Measurements from ENCODE around the gene AKAP3. TPM values are rescaled to one million over a fixed set of nuclear protein-coding genes. Genes with fewer than 3 reads are reported as not detected.

Gene AKAP3
- total and polyA plus RNA-seq, 7 experiments from 2014 or later, result 1.2 to 6.9 (median 2.5) TPM

GRCh38 chr12:4663971-4664505 is 15.2 kb upstream of the AKAP3 start:
- Histone ChIP-seq H3K36me3 (ENCODE audit: control insufficient read depth in 2 of 3, insufficient read depth in 3 of 3, low read length in 3 of 3) (peaks cover 43 to 84% (median 47%) of the 10 kb centered on the region in 3 experiments), H3K4me3 (ENCODE audit: low read length) (no peak overlapping the region), H3K9me3 (ENCODE audit: control insufficient read depth in 2 of 3, low read length in 3 of 3) (no peaks in the 10 kb centered on the region), H3K27ac (ENCODE audit: low read depth, low read length) (no peak overlapping the region), H3K4me1 (ENCODE audit: control insufficient read depth in 2 of 2, insufficient read depth in 2 of 2, low read length in 2 of 2) (no peaks in the 10 kb centered on the region), H3K27me3 (ENCODE audit: control insufficient read depth in 2 of 2, insufficient read depth in 2 of 2, low read length in 2 of 2) (no peaks in the 10 kb centered on the region)
- intact Hi-C loops (cut with micrococcal nuclease), result no loop called here
- H3K36me3 Mint-ChIP-seq, result peaks cover 27 to 59% (median 40%) of the 10 kb centered on the region in 5 donors
- no peaks in the 10 kb centered on the region for H3K9me3 Mint-ChIP-seq
- ChIA-PET POLR2A (no interaction called here), CTCF (interaction anchor here (0.5 kb wide), 1 partner anchor 910 kb away, joined by 4 read pairs; no protein-coding TSS in a partner anchor)
- DNase-seq, result no peak
- H3K27ac Mint-ChIP-seq, result peak overlapping the region in 1 of 9 donors; percentile 44
- H3K4me3 Mint-ChIP-seq, result no peak overlapping the region
- H3K4me1 Mint-ChIP-seq, result peaks cover 3 to 19% (median 6%) of the 10 kb centered on the region in 7 donors
- H3K27me3 Mint-ChIP-seq, result no peaks in the 10 kb centered on the region
- no peak for ATAC-seq

- Mint-ChIP-seq H3K9me3 (no peaks in the 10 kb centered on the region), H3K36me3 (peaks cover 8 to 39% (median 20%) of the 10 kb centered on the region in 5 donors), H3K4me1 (peaks cover 22 to 62% (median 45%) of the 10 kb centered on the region in 7 donors), H3K27me3 (no peaks in the 10 kb centered on the region), H3K4me3 (peak overlapping the region in 1 of 10 donors; percentile 2), H3K27ac (no peak overlapping the region)
- ATAC-seq, result no peak
- DNase-seq, result no peak
- Histone ChIP-seq H3K9me3 (ENCODE audit: control insufficient read depth in 2 of 3, low read length in 3 of 3) (no peaks in the 10 kb centered on the region), H3K27me3 (ENCODE audit: control insufficient read depth in 2 of 2, insufficient read depth in 2 of 2, low read length in 2 of 2) (no peaks in the 10 kb centered on the region), H3K4me1 (ENCODE audit: control insufficient read depth in 2 of 2, insufficient read depth in 2 of 2, low read length in 2 of 2) (peaks cover 8 to 14% of the 10 kb centered on the region in 2 donors), H3K27ac (ENCODE audit: low read depth, low read length) (no peak overlapping the region), H3K4me3 (ENCODE audit: low read length) (no peak overlapping the region), H3K36me3 (ENCODE audit: control insufficient read depth in 2 of 3, insufficient read depth in 3 of 3, low read length in 3 of 3) (peaks cover 18 to 46% (median 27%) of the 10 kb centered on the region in 3 experiments)
- intact Hi-C loops (cut with micrococcal nuclease), result no loop called here
- ChIA-PET POLR2A (no interaction called here), CTCF (no interaction called here)
These were observed 4.8 kb upstream of the AKAP3 start for GRCh38 chr12:4653691-4654090.

DNA sequence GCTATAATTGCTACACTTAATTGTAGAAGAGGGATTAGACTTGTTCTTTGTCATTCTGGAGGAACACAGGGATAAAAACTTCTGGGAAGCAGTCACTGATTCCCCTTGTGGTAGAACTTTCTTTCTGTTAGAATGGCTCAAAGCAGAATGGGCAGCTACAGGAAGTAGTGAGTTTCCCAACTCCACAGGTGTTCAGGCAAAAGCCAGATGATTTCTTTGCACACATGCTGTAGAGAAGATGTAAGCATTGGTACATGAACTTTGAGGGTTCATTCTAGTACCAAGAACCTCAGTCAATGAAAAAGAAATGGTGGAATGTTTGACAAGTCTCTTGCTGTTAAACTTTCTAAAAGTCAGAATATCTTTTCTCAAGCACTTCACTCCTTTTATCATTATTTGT is 4.4 kb upstream of the AKAP3 start:
- Mint-ChIP-seq H3K4me3 (no peak overlapping the region), H3K27me3 (no peaks in the 10 kb centered on the region), H3K9me3 (no peaks in the 10 kb centered on the region), H3K27ac (no peak overlapping the region), H3K36me3 (peaks cover 8 to 39% (median 20%) of the 10 kb centered on the region in 5 donors), H3K4me1 (peaks cover 22 to 66% (median 47%) of the 10 kb centered on the region in 7 donors)
- ATAC-seq (no peak), DNase-seq (no peak)
- Histone ChIP-seq H3K4me3 (ENCODE audit: low read length) (no peak overlapping the region), H3K4me1 (ENCODE audit: control insufficient read depth in 2 of 2, insufficient read depth in 2 of 2, low read length in 2 of 2) (peaks cover 9 to 14% of the 10 kb centered on the region in 2 donors), H3K27ac (ENCODE audit: low read depth, low read length) (no peak overlapping the region), H3K9me3 (ENCODE audit: control insufficient read depth in 2 of 3, low read length in 3 of 3) (no peaks in the 10 kb centered on the region), H3K27me3 (ENCODE audit: control insufficient read depth in 2 of 2, insufficient read depth in 2 of 2, low read length in 2 of 2) (no peaks in the 10 kb centered on the region), H3K36me3 (ENCODE audit: control insufficient read depth in 2 of 3, insufficient read depth in 3 of 3, low read length in 3 of 3) (peaks cover 18 to 42% (median 27%) of the 10 kb centered on the region in 3 experiments)
- ChIA-PET POLR2A (no interaction called here), CTCF (no interaction called here)
- intact Hi-C loops (cut with micrococcal nuclease), result no loop called here

DNA sequence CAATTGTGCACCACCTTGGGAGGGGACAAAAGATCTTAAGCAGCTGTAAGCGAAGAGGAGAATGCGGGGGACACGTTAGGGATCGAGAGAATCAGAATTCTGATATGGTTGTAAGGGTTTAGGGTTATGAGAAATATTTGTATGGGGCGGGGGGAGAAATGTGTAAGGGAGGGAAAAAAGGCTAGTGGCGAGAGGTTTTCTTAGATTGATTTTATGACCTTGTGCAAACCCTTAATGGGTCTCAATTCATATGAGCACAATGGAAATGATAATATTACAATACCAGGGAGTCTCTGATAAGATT is 459 bp upstream of the AKAP3 start:
- ChIA-PET POLR2A (interaction anchor here (0.9 to 2.0 kb wide), 4 partner anchors 9 to 111 kb away, joined by 3 to 7 read pairs (median 4); partner anchors contain the start of gene RAD51AP1), CTCF (interaction anchor here (0.6 kb wide), 1 partner anchor 227 kb away, joined by 9 read pairs; no protein-coding TSS in a partner anchor)
- H3K36me3 Mint-ChIP-seq, result peaks cover 0 to 13% (median 2%) of the 10 kb centered on the region in 5 donors
- Histone ChIP-seq H3K36me3 (ENCODE audit: control insufficient read depth in 2 of 3, insufficient read depth in 3 of 3, low read length in 3 of 3) (peaks cover 0 to 6% (median 2%) of the 10 kb centered on the region in 3 experiments), H3K4me1 (ENCODE audit: control insufficient read depth in 2 of 2, insufficient read depth in 2 of 2, low read length in 2 of 2) (peaks cover 14 to 15% of the 10 kb centered on the region in 2 donors), H3K4me3 (ENCODE audit: low read length) (peak overlapping the region; percentile 92), H3K27ac (ENCODE audit: low read depth, low read length) (peak overlapping the region; percentile 80), H3K9me3 (ENCODE audit: control insufficient read depth in 2 of 3, low read length in 3 of 3) (no peaks in the 10 kb centered on the region), H3K27me3 (ENCODE audit: control insufficient read depth in 2 of 2, insufficient read depth in 2 of 2, low read length in 2 of 2) (no peaks in the 10 kb centered on the region)
- intact Hi-C loops (cut with micrococcal nuclease), result loop anchor here (1.0 to 5.0 kb wide), 9 partner anchors 45 to 1857 kb away; partner anchors contain the start of genes RAD51AP1 (in 2 of the 2), CRACR2A (in 1 of the 2), FKBP4 (in 1 of the 2) and PARP11 (in 1 of the 2)
- peaks cover 0 to 9% (median 0%) of the 10 kb centered on the region in 5 donors for H3K27me3 Mint-ChIP-seq
- ATAC-seq (no peak), DNase-seq (no peak)
- peak overlapping the region; percentile 90 to 99 (median 95) for H3K27ac Mint-ChIP-seq
- peak overlapping the region; percentile 88 to 99 (median 97) for H3K4me3 Mint-ChIP-seq
- H3K9me3 Mint-ChIP-seq, result no peaks in the 10 kb centered on the region
- peaks cover 24 to 63% (median 49%) of the 10 kb centered on the region in 7 donors for H3K4me1 Mint-ChIP-seq

- Mint-ChIP-seq H3K27ac (peak overlapping the region; percentile 90 to 99 (median 95)), H3K4me3 (peak overlapping the region; percentile 88 to 99 (median 97)), H3K9me3 (no peaks in the 10 kb centered on the region), H3K27me3 (peaks cover 0 to 15% (median 0%) of the 10 kb centered on the region in 5 donors), H3K36me3 (peaks cover 0 to 5% (median 2%) of the 10 kb centered on the region in 5 donors), H3K4me1 (peaks cover 21 to 54% (median 43%) of the 10 kb centered on the region in 7 donors)
- ChIA-PET POLR2A (interaction anchor here (0.7 to 1.1 kb wide), 3 partner anchors 32 to 45 kb away, joined by 3 read pairs; no protein-coding TSS in a partner anchor), CTCF (interaction anchor here (1.0 kb wide), 1 partner anchor 43 kb away, joined by 4 read pairs; no protein-coding TSS in a partner anchor)
- Histone ChIP-seq H3K27me3 (ENCODE audit: control insufficient read depth in 2 of 2, insufficient read depth in 2 of 2, low read length in 2 of 2) (no peaks in the 10 kb centered on the region), H3K9me3 (ENCODE audit: control insufficient read depth in 2 of 3, low read length in 3 of 3) (no peaks in the 10 kb centered on the region), H3K36me3 (ENCODE audit: control insufficient read depth in 2 of 3, insufficient read depth in 3 of 3, low read length in 3 of 3) (peaks cover 0 to 3% (median 0%) of the 10 kb centered on the region in 3 experiments), H3K4me3 (ENCODE audit: low read length) (peak overlapping the region; percentile 92), H3K4me1 (ENCODE audit: control insufficient read depth in 2 of 2, insufficient read depth in 2 of 2, low read length in 2 of 2) (peaks cover 14 to 15% of the 10 kb centered on the region in 2 donors), H3K27ac (ENCODE audit: low read depth, low read length) (peak overlapping the region; percentile 80)
- DNase-seq, result peak in 1 of 9 donors; percentile 0
- intact Hi-C loops (cut with micrococcal nuclease), result loop anchor here (1.0 to 5.0 kb wide), 8 partner anchors 44 to 1856 kb away; partner anchors contain the start of genes CRACR2A (in 1 of the 2), FKBP4 (in 1 of the 2), PARP11 (in 1 of the 2) and TULP3 (in 1 of the 2)
- no peak for ATAC-seq
These were observed 749 bp downstream of the AKAP3 start for GRCh38 chr12:4648104-4648500.

GRCh38 chr12:4645023-4645422 is 3.8 kb downstream of the AKAP3 start:
- H3K27me3 Mint-ChIP-seq, result peaks cover 0 to 31% (median 3%) of the 10 kb centered on the region in 5 donors
- no peak for ATAC-seq
- CTCF ChIA-PET, result interaction anchor here (1.2 kb wide), 1 partner anchor 41 kb away, joined by 3 read pairs; no protein-coding TSS in a partner anchor
- Histone ChIP-seq H3K27ac (ENCODE audit: low read depth, low read length) (no peak overlapping the region), H3K4me1 (ENCODE audit: control insufficient read depth in 2 of 2, insufficient read depth in 2 of 2, low read length in 2 of 2) (peaks cover 5 to 13% of the 10 kb centered on the region in 2 donors), H3K27me3 (ENCODE audit: control insufficient read depth in 2 of 2, insufficient read depth in 2 of 2, low read length in 2 of 2) (no peaks in the 10 kb centered on the region), H3K4me3 (ENCODE audit: low read length) (no peak overlapping the region), H3K36me3 (ENCODE audit: control insufficient read depth in 2 of 3, insufficient read depth in 3 of 3, low read length in 3 of 3) (peaks cover 0 to 3% (median 0%) of the 10 kb centered on the region in 3 experiments), H3K9me3 (ENCODE audit: control insufficient read depth in 2 of 3, low read length in 3 of 3) (no peaks in the 10 kb centered on the region)
- peaks cover 0 to 2% (median 0%) of the 10 kb centered on the region in 5 donors for H3K36me3 Mint-ChIP-seq
- no peak for DNase-seq
- no peak overlapping the region for H3K4me3 Mint-ChIP-seq
- H3K27ac Mint-ChIP-seq, result no peak overlapping the region
- POLR2A ChIA-PET, result no interaction called here
- H3K9me3 Mint-ChIP-seq, result no peaks in the 10 kb centered on the region
- H3K4me1 Mint-ChIP-seq, result peaks cover 7 to 31% (median 20%) of the 10 kb centered on the region in 7 donors
- intact Hi-C loops (cut with micrococcal nuclease), result loop anchor here (5.0 kb wide), 4 partner anchors 182 to 1853 kb away; partner anchors contain the start of genes FKBP4 (in 1 of the 2) and TULP3 (in 1 of the 2)
